Fibroblast of lung (primary cell): ENCODE measurements around the gene TP73. TPM values are rescaled to one million over a fixed set of nuclear protein-coding genes. Genes with fewer than 3 reads are reported as not detected.

Experiments
- DNase-seq, 2 donors: peaks; one replicate each; pipeline versions ENCODE4 v3.0.0 to v3.0.0-alpha.2; 2010; ENCODE audit warnings: low read depth in 2 of 2
- H2AFZ ChIP-seq: 2 replicates; pipeline ENCODE4 v1.5.1; 2012; ENCODE audit warnings: low read length, control low read depth, inconsistent platforms
- H3K27ac ChIP-seq: 2 replicates; pipeline ENCODE4 v1.5.1; 2011; ENCODE audit warnings: low read length, control low read depth; ENCODE audit not compliant: insufficient read depth
- H3K27me3 ChIP-seq: 2 replicates; pipeline ENCODE4 v1.5.1; 2011; ENCODE audit warnings: mild to moderate bottlenecking, low read length; ENCODE audit not compliant: control insufficient read depth, insufficient read depth
- H3K36me3 ChIP-seq: 2 replicates; pipeline ENCODE4 v1.5.1; 2011; ENCODE audit warnings: low read length; ENCODE audit not compliant: control insufficient read depth, insufficient read depth
- H3K4me1 ChIP-seq: 2 replicates; pipeline ENCODE4 v1.5.1; 2011; ENCODE audit warnings: low read length; ENCODE audit not compliant: control insufficient read depth, insufficient read depth; ENCODE audit errors: extremely low read depth
- H3K4me2 ChIP-seq: 2 replicates; pipeline ENCODE4 v1.5.1; 2011; ENCODE audit warnings: low read length, control low read depth; ENCODE audit not compliant: insufficient read depth; ENCODE audit errors: extremely low read depth
- H3K4me3 ChIP-seq, 4 experiments: fragments of 200-600 bp in 1 of 4; sonication (generic) in 1 of 4; replicated peaks in 1 of 4; 2 replicates each; pipeline ENCODE4 v1.5.1; 2011 to 2016; ENCODE audit warnings: low read length in 4 of 4, low read depth in 3 of 4, mild to moderate bottlenecking in 3 of 4, control low read depth in 2 of 4, inconsistent platforms in 1 of 4, mixed read lengths in 1 of 4; ENCODE audit not compliant: insufficient read depth in 1 of 4; ENCODE audit errors: control extremely low read depth in 1 of 4
- H3K79me2 ChIP-seq: 2 replicates; pipeline ENCODE4 v1.5.1; 2012; ENCODE audit warnings: mild to moderate bottlenecking, low read length, inconsistent platforms; ENCODE audit not compliant: control insufficient read depth, insufficient read depth
- H3K9ac ChIP-seq: 2 replicates; pipeline ENCODE4 v1.5.1; 2011; ENCODE audit warnings: mild to moderate bottlenecking, low read length, control low read depth; ENCODE audit not compliant: insufficient read depth
- H3K9me3 ChIP-seq: 2 replicates; pipeline ENCODE4 v1.5.1; 2012; ENCODE audit warnings: low read depth, low read length; ENCODE audit not compliant: control insufficient read depth, insufficient read depth
- H4K20me1 ChIP-seq: 2 replicates; pipeline ENCODE4 v1.5.1; 2011; ENCODE audit warnings: low read length; ENCODE audit not compliant: control insufficient read depth, insufficient read depth; ENCODE audit errors: extremely low read depth
- CTCF ChIP-seq, 2 donors: IDR thresholded peaks in 1 of 2; conservative IDR thresholded peaks in 1 of 2; 1 replicate in 1 of 2; 2 replicates in 1 of 2; pipeline ENCODE4 v1.5.1; 2011 to 2012; ENCODE audit warnings: low read length in 2 of 2, control low read depth in 1 of 2, inconsistent platforms in 1 of 2, low read depth in 1 of 2, mild to moderate bottlenecking in 1 of 2
- EZH2 ChIP-seq: IDR thresholded peaks from 2 replicates; pipeline ENCODE4 v1.5.1; 2012; ENCODE audit warnings: low read length, control low read depth, mild to moderate bottlenecking; ENCODE audit errors: missing control alignments
- polyA plus RNA-seq, 2 donors: library from polyadenylated mRNA; depleted of rRNA in 1 of 2; stranded (reverse) in 1 of 2; unstranded in 1 of 2; fragments of >200 nt; gene quantifications; 2 replicates each; pipeline ENCODE4 v1.2.1, GENCODE V29; 2011 to 2012; ENCODE audit warnings: missing spikeins in 1 of 2
- total RNA-seq: library from RNA; depleted of rRNA; stranded (reverse); fragments of >200 nt; gene quantifications from 2 replicates; pipeline ENCODE4 v1.2.1, GENCODE V29; 2014

Gene TP73
- total and polyA plus RNA-seq, 2 donors (not counting 1 experiment from before 2014, with no cell fraction given) = not detected

DNA sequence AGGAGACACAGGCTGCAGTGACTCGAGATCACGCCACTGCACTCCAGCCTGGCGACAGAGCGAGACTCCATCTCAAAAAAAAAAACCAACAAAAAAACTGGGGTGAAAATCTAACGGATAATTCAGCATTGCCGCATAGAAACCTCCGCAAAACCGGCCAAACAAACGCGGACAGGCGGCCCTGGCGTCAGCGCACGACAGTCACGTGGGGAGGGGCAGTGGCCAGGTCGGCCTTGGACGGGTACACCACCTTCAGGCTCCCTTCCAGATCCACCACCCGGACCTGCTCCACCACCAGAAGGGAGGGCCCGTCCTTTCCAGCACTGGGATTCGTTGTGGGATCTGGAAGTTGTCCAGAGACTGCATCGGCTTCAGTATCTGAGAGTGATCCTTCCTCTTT lies 128.6 kb downstream of the TP73 start:
- no peak for DNase-seq
- Histone ChIP-seq H3K4me1 (peaks cover under 1% of the 10 kb centered on the region), H4K20me1 (no peaks in the 10 kb centered on the region), H3K9ac (no peak overlapping the region), H3K4me3 (no peak overlapping the region), H3K27ac (no peak overlapping the region), H3K4me2 (no peak overlapping the region), H3K79me2 (no peaks in the 10 kb centered on the region), H2AFZ (no peak overlapping the region), H3K36me3 (peaks cover 18% of the 10 kb centered on the region), H3K27me3 (no peaks in the 10 kb centered on the region), H3K9me3 (no peaks in the 10 kb centered on the region)
- TF ChIP-seq EZH2 = no peak
- TF ChIP-seq CTCF (conservative IDR thresholded peaks at IDR 0.05 in 1 of 2, IDR thresholded peaks at IDR 0.05 in 1 of 2; ENCODE audit: low read depth in 1 of 2, low read length in 2 of 2) = no peak

DNA sequence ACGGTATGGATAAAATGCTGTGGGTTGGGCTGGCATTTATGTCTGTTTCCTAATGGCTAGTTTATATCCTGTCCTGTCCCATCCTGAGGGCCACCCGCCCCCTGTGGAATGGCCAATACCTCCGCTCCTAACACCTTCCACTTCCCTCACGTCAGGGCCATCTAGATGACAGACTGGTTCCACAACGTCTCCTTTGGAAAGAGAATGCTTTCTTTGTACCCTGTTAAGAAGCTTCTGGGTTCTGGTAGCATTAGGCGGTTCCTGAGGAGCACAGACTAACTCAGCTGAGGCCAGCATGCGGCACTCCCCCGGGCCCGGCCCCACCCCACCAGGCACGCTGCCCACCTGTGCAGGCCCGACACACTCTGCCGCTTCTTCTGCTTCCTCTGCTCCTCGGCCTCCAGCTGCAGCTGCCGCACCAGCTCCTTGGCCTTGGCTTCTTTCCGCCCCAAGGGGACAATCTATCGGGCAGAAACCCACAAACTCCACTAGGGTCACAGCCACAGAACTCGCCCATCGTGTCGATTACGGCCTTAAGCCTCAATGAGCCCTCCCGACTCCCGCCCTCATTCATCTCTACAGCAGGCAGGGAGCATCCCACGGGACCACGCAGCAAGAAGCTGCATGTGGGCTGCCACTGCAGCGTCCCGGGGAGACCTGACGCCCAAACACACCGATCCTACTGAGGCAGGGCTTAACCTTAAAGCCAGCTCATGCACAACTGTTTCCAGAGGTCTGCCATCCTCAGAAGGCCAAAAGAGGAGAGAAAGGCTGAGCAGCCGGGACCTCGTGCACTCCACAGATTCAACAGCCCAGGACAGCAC lies 131.5 kb downstream of the TP73 start:
- H3K4me3 ChIP-seq = no peak overlapping the region
- peaks cover 14% of the 10 kb centered on the region for H3K79me2 ChIP-seq
- H3K27me3 ChIP-seq = no peaks in the 10 kb centered on the region
- H3K9me3 ChIP-seq = no peaks in the 10 kb centered on the region
- H3K36me3 ChIP-seq = peaks cover 24% of the 10 kb centered on the region
- H3K9ac ChIP-seq = no peak overlapping the region
- TF ChIP-seq EZH2 (no peak), CTCF (conservative IDR thresholded peaks at IDR 0.05 in 1 of 2, IDR thresholded peaks at IDR 0.05 in 1 of 2; ENCODE audit: low read depth in 1 of 2, low read length in 2 of 2) (no peak)
- no peak for DNase-seq
- H2AFZ ChIP-seq = no peak overlapping the region
- no peaks in the 10 kb centered on the region for H3K4me1 ChIP-seq
- no peak overlapping the region for H3K27ac ChIP-seq
- no peaks in the 10 kb centered on the region for H4K20me1 ChIP-seq
- no peak overlapping the region for H3K4me2 ChIP-seq

DNA sequence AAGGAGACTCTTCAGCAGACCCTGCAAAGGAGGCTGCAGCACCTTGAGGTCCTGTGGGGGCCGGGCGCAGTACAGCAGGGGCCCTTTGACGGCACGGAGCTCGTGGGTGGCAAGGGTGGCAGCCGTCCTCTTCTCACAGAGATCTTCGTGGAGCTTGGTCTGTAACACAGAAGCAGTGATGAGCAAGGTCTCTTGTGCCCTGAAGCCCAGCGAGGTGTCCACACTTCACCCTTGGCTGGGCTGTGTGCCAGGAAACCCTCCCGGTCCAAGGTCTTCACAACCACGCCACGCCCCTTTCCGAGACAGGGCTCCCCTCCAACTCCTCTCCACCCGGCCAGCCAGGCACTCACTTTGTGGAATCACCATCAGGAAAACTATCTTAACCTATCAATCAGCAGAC lies 132.7 kb downstream of the TP73 start:
- Histone ChIP-seq H3K4me3 (no peak overlapping the region), H3K79me2 (peaks cover 24% of the 10 kb centered on the region), H3K27me3 (no peaks in the 10 kb centered on the region), H3K36me3 (peaks cover 21% of the 10 kb centered on the region), H4K20me1 (no peaks in the 10 kb centered on the region), H3K27ac (no peak overlapping the region), H3K4me2 (no peak overlapping the region), H3K9me3 (no peaks in the 10 kb centered on the region), H3K4me1 (no peaks in the 10 kb centered on the region), H3K9ac (no peak overlapping the region), H2AFZ (no peak overlapping the region)
- no peak for DNase-seq
- TF ChIP-seq EZH2 (no peak), CTCF (conservative IDR thresholded peaks at IDR 0.05 in 1 of 2, IDR thresholded peaks at IDR 0.05 in 1 of 2; ENCODE audit: low read depth in 1 of 2, low read length in 2 of 2) (no peak)
